K562 (cell line): ENCODE data around the gene RUNX3. TPM values are rescaled to one million over a fixed set of nuclear protein-coding genes. Genes with fewer than 3 reads are reported as not detected.

Source experiments
- ATAC-seq: fragments of 200-7000 bp; cut with Tn5 transposase; 3 replicates; pipeline ENCODE4 v1.9.1; 2020; ENCODE audit warnings: moderate library complexity
- BruUV-seq: library from RNA; stranded (reverse); fragments of 400-500 nt; replicated peaks from 2 replicates; lab custom pipeline; 2021; lab: Mats Ljungman, UMichigan
- CTCF ChIA-PET: fragments of 300-600 bp; formaldehyde crosslinking; extraction: SDS; loops from one replicate; lab custom pipeline; 2021; ENCODE audit warnings: low intra/inter-chr PET ratio; lab: Yijun Ruan, JAX
- POLR2A ChIA-PET: fragments of 300-600, 350-650 bp; sonication (Branson Sonifier 250); formaldehyde crosslinking; extraction: SDS; loops from one replicate; lab custom pipeline; 2021; ENCODE audit warnings: antibody characterized with exemption, inconsistent platforms; lab: Yijun Ruan, JAX
- DNase-seq, 4 experiments: peaks; one replicate each; pipeline versions ENCODE4 v3.0.0 to v3.0.0-alpha.2; 2011 to 2018; ENCODE audit warnings: low spot score in 3 of 4, mixed read lengths in 3 of 4; ENCODE audit errors: extremely low read depth in 1 of 4
- FAIRE-seq: peaks from 2 replicates; lab custom pipeline; 2011; peaks lifted over from hg19 to GRCh38; lab: Jason Lieb, UNC
- H2AFZ ChIP-seq: 2 replicates; pipeline ENCODE4 v1.6.0; 2011; ENCODE audit warnings: low read depth, low read length, control low read depth, inconsistent platforms
- H3K27ac ChIP-seq: fragments of 200-600 bp; 3 replicates; pipeline ENCODE4 v1.8.0; 2011; ENCODE audit warnings: low read depth, mild to moderate bottlenecking, control low read depth, inconsistent platforms, low read length, moderate library complexity, mixed read lengths; ENCODE audit errors: extremely low read depth
- H3K27me3 ChIP-seq, 2 experiments: fragments of 300-600 bp in 1 of 2; 2 replicates in 1 of 2; 3 replicates in 1 of 2; pipeline versions ENCODE4 v1.6.0 to v1.8.0; 2011; ENCODE audit warnings: inconsistent platforms in 2 of 2, low read length in 2 of 2, mild to moderate bottlenecking in 1 of 2, mixed read lengths in 1 of 2, moderate library complexity in 1 of 2; ENCODE audit not compliant: control insufficient read depth in 2 of 2, insufficient read depth in 2 of 2
- H3K36me3 ChIP-seq: fragments of 300-600 bp; 3 replicates; pipeline ENCODE4 v1.8.0; 2011; ENCODE audit warnings: mild to moderate bottlenecking, low read length, inconsistent platforms; ENCODE audit not compliant: control insufficient read depth, insufficient read depth
- H3K4me1 ChIP-seq, 2 experiments: fragments of 200-600 bp in 1 of 2; replicated peaks in 1 of 2; 2 replicates in 1 of 2; 3 replicates in 1 of 2; pipeline versions ENCODE4 v1.5.1 to v1.8.0; 2011; ENCODE audit warnings: inconsistent platforms in 2 of 2, low read length in 2 of 2, mild to moderate bottlenecking in 1 of 2, mixed read lengths in 1 of 2, moderate library complexity in 1 of 2; ENCODE audit not compliant: control insufficient read depth in 2 of 2, insufficient read depth in 2 of 2
- H3K4me2 ChIP-seq: 2 replicates; pipeline ENCODE4 v1.6.1; 2011; ENCODE audit warnings: low read length, control low read depth, inconsistent platforms, mixed read lengths; ENCODE audit not compliant: insufficient read depth
- H3K4me3 ChIP-seq: fragments of 200-600 bp; sonication (generic), shearing (Covaris generic); 2 replicates; pipeline ENCODE4 v1.5.1; 2016; ENCODE audit warnings: control low read depth, inconsistent platforms
- H3K79me2 ChIP-seq: fragments of 200-600 bp; 3 replicates; pipeline ENCODE4 v1.8.0; 2011; ENCODE audit warnings: low read length, inconsistent platforms; ENCODE audit not compliant: control insufficient read depth, insufficient read depth
- H3K9ac ChIP-seq, 2 experiments: 2 replicates each; pipeline versions ENCODE4 v1.6.0 to v1.6.1; 2011; ENCODE audit warnings: low read depth in 2 of 2, low read length in 2 of 2, control low read depth in 1 of 2, inconsistent platforms in 1 of 2, mild to moderate bottlenecking in 1 of 2, mixed read lengths in 1 of 2; ENCODE audit not compliant: insufficient read depth in 1 of 2
- H3K9me1 ChIP-seq: one replicate; pipeline ENCODE4 v1.6.0; 2011; ENCODE audit warnings: inconsistent platforms, mild to moderate bottlenecking, low read length, moderate library complexity; ENCODE audit not compliant: control insufficient read depth, insufficient read depth
- H3K9me3 ChIP-seq: replicated peaks from 2 replicates; pipeline ENCODE4 v1.5.1; 2011; ENCODE audit warnings: low read depth, low read length, inconsistent platforms; ENCODE audit not compliant: control insufficient read depth, insufficient read depth
- H4K20me1 ChIP-seq: replicated peaks from 2 replicates; pipeline ENCODE4 v1.6.1; 2011; ENCODE audit warnings: low read length, inconsistent platforms, mixed read lengths; ENCODE audit not compliant: control insufficient read depth, insufficient read depth
- ARID2 ChIP-seq: fragments of 450-650 bp; IDR thresholded peaks from 2 replicates; pipeline ENCODE4 v1.6.1; 2017; ENCODE audit warnings: antibody characterized with exemption, mild to moderate bottlenecking
- BHLHE40 ChIP-seq: IDR thresholded peaks from 2 replicates; pipeline ENCODE4 v1.6.1; 2011; ENCODE audit warnings: low read length, improper control_type of control experiment
- CEBPB ChIP-seq: fragments of 450-650 bp; IDR thresholded peaks from 2 replicates; pipeline ENCODE4 v1.6.1; 2016; ENCODE audit warnings: missing genetic modification characterization, missing compliant biosample characterization
- DACH1 ChIP-seq: fragments of 450-650 bp; IDR thresholded peaks from 2 replicates; pipeline ENCODE4 v1.6.1; 2018; ENCODE audit not compliant: partially characterized antibody
- ELF1 ChIP-seq: fragments of 200-800 bp; sonication (Bioruptor generic); IDR thresholded peaks from 2 replicates; pipeline ENCODE4 v1.6.1; 2016; ENCODE audit warnings: missing genetic modification characterization, missing compliant biosample characterization
- ESRRB ChIP-seq: fragments of 250-450 bp; sonication (Bioruptor Pico); IDR thresholded peaks from 2 replicates; pipeline ENCODE4 v1.5.0; 2020; ENCODE audit warnings: mild to moderate bottlenecking, moderate library complexity, borderline replicate concordance
- ETV5 ChIP-seq: sonication (generic); formaldehyde crosslinking; IDR thresholded peaks from 2 replicates; pipeline ENCODE4 v1.4.0; 2020; ENCODE audit warnings: low read depth, mild to moderate bottlenecking, missing genetic modification reagents
- ETV6 ChIP-seq, 3 experiments: fragments of 150-350 bp in 1 of 3; sonication (generic) in 1 of 3; formaldehyde crosslinking in 1 of 3; IDR thresholded peaks; 2 replicates each; pipeline versions ENCODE4 v1.6.1 to v1.8.0; 2014 to 2022; ENCODE audit warnings: borderline replicate concordance in 2 of 3, low read depth in 2 of 3, antibody characterized with exemption in 1 of 3, low read length in 1 of 3, mild to moderate bottlenecking in 1 of 3, missing genetic modification reagents in 1 of 3
- HDAC2 ChIP-seq: fragments of 450-650 bp; IDR thresholded peaks from 2 replicates; pipeline ENCODE4 v1.6.1; 2016; ENCODE audit warnings: mild to moderate bottlenecking
- MTA1 ChIP-seq: fragments of 450-650 bp; IDR thresholded peaks from 2 replicates; pipeline ENCODE4 v1.6.1; 2017; ENCODE audit warnings: borderline replicate concordance
- NRF1 ChIP-seq, 2 experiments: fragments of 450-650 bp; IDR thresholded peaks in 1 of 2; conservative IDR thresholded peaks in 1 of 2; 2 replicates each; pipeline ENCODE4 v1.6.1; 2014; ENCODE audit warnings: mild to moderate bottlenecking in 2 of 2
- SREBF1 ChIP-seq: fragments of 150-350 bp; IDR thresholded peaks from 2 replicates; pipeline ENCODE4 v1.6.1; 2014; ENCODE audit warnings: antibody characterized with exemption, low read depth, low read length, borderline replicate concordance
- SRF ChIP-seq, 2 experiments: fragments of 250-450, 450-650 bp in 1 of 2; sonication (Bioruptor Pico) in 1 of 2; sonication (generic) in 1 of 2; formaldehyde crosslinking; IDR thresholded peaks; 2 replicates each; pipeline versions ENCODE4 v1.5.0 to v1.5.1; 2020 to 2022; ENCODE audit warnings: mild to moderate bottlenecking in 1 of 2, missing genetic modification reagents in 1 of 2
- TEAD2 ChIP-seq: fragments of 450-650 bp; IDR thresholded peaks from 2 replicates; pipeline ENCODE4 v1.6.1; 2016; ENCODE audit warnings: missing genetic modification characterization, control low read depth, missing compliant biosample characterization
- ZBTB9 ChIP-seq: fragments of 450-650 bp; formaldehyde crosslinking; IDR thresholded peaks from 2 replicates; pipeline ENCODE4 v1.4.0; 2020; ENCODE audit warnings: mild to moderate bottlenecking, moderate library complexity
- ZC3H8 ChIP-seq: fragments of 450-650 bp; IDR thresholded peaks from 2 replicates; pipeline ENCODE4 v1.6.1; 2017
- ZNF134 ChIP-seq: fragments of 250-450 bp; sonication (Bioruptor Pico); conservative IDR thresholded peaks from 2 replicates; pipeline ENCODE4 v1.4.0; 2020
- ZNF184 ChIP-seq: sonication (generic); formaldehyde crosslinking; IDR thresholded peaks from 2 replicates; pipeline ENCODE4 v1.5.0; 2020; ENCODE audit warnings: missing genetic modification reagents
- ZSCAN29 ChIP-seq: fragments of 450-650 bp; IDR thresholded peaks from 2 replicates; pipeline ENCODE4 v1.6.1; 2017
- WGBS: fragments of 100-300 bp; shearing (Covaris generic); methylation state at CpG from one replicate; pipeline ENCODE4 v1.1.6; 2016; ENCODE audit warnings: low coverage, mixed read lengths; ENCODE audit not compliant: insufficient coverage; ENCODE audit errors: missing lambda C conversion rate; 5-methylcytosine and 5-hydroxymethylcytosine counted together
- in situ Hi-C: fragments of 300-500 bp; cut with MboI; formaldehyde crosslinking; loops from 4 replicates; pipeline ENCODE4 v1.15.0; 2018; ENCODE audit warnings: inconsistent platforms, mixed read lengths
- intact Hi-C: fragments of 100-400 bp; cut with micrococcal nuclease; formaldehyde crosslinking; loops from 2 replicates; pipeline ENCODE4 v1.14.2; 2022
- polyA plus RNA-seq, 8 experiments: library from polyadenylated mRNA; depleted of rRNA in 4 of 8; stranded (reverse) in 5 of 8; unstranded in 3 of 8; fragments of >200 nt; fragmentation: Nextera tagmentation in 2 of 8; fragmentation: Illumina TruSeq in 1 of 8; extraction: Ambion mirVana in 2 of 8; extraction: Trizol in 1 of 8; gene quantifications; 2 replicates each; pipeline versions ENCODE4 v1.2.1 to v1.2.3, GENCODE V29; 2011 to 2014; ENCODE audit warnings: inconsistent platforms in 1 of 8, missing spikeins in 1 of 8
- total RNA-seq, 7 experiments: library from RNA; depleted of rRNA in 6 of 7; stranded (reverse); fragments of >200 nt in 6 of 7; fragmentation: Illumina TruSeq in 2 of 7; extraction: Trizol in 2 of 7; gene quantifications; 2 replicates each; pipeline versions ENCODE4 v1.2.1 to v1.2.3, GENCODE V29; 2011 to 2021; ENCODE audit warnings: low replicate concordance in 1 of 7

RUNX3 gene
- total and polyA plus RNA-seq, 9 of the 15 experiments (the other 6 are each of a cell fraction or from before 2014, with no cell fraction given): 0.01 to 0.64 (median 0.09) TPM

GRCh38 chr1:24952413-24952841 is 22.4 kb upstream of the RUNX3 start:
- intact Hi-C loops: no loop called here
- no TSS peak for BruUV-seq
- Histone ChIP-seq H2AFZ (peak overlapping the region; percentile 14; the same call in 1 of the 2 replicates), H3K9ac (no peak overlapping the region), H3K27ac (no peak overlapping the region), H3K36me3 (no peaks in the 10 kb centered on the region), H4K20me1 (no peaks in the 10 kb centered on the region), H3K4me1 (peaks cover 7 to 10% of the 10 kb centered on the region in 2 experiments), H3K9me1 (no peaks in the 10 kb centered on the region), H3K4me2 (0 out of 2 replicates have a peak overlapping the region, but pooled peaks have one; percentile 19), H3K27me3 (no peaks in the 10 kb centered on the region), H3K4me3 (no peak overlapping the region), H3K79me2 (no peaks in the 10 kb centered on the region), H3K9me3 (no peaks in the 10 kb centered on the region)
- FAIRE-seq (peak; percentile 95), DNase-seq (peak; percentile 60 to 62 (median 60)), ATAC-seq (peak; percentile 68)
- in situ Hi-C loops: no loop called here
- ChIA-PET CTCF (no interaction called here), POLR2A (interaction anchor here (1.1 to 2.5 kb wide), 4 partner anchors 12 to 44 kb away, joined by 3 to 8 read pairs (median 4); no protein-coding TSS in a partner anchor)
- 1% methylated on average over 5 of the region's 5 CpGs for WGBS
- peak; percentile 62 for TF ChIP-seq ETV5
- peak; percentile 78 for TF ChIP-seq BHLHE40
- no peak for TF ChIP-seq ZC3H8
- no peak for TF ChIP-seq ZSCAN29
- TF ChIP-seq ETV6 (IDR thresholded peaks at IDR 0.05; ENCODE audit: borderline replicate concordance in 1 of 2, low read depth in 2 of 2, low read length in 1 of 2): 0 out of 4 replicates have a peak, but pooled peaks of 1 of the 2 experiments have one; percentile 8
- TF ChIP-seq ETV6 (CRISPR knock-in tag; IDR thresholded peaks at IDR 0.05; ENCODE audit: borderline replicate concordance): no peak
- no peak for TF ChIP-seq ZBTB9
- no peak for TF ChIP-seq SREBF1
- no peak for TF ChIP-seq ZNF134 (CRISPR knock-in tag)
- TF ChIP-seq MTA1: no peak
- peak; percentile 65; the same call in 1 of the 2 replicates for TF ChIP-seq HDAC2
- TF ChIP-seq ARID2: no peak
- no peak for TF ChIP-seq ZNF184 (CRISPR knock-in tag)
- TF ChIP-seq ESRRB: no peak
- peak; percentile 22 for TF ChIP-seq DACH1
- peak; percentile 59; the same call in 1 of the 2 replicates for TF ChIP-seq ELF1
- TF ChIP-seq CEBPB (tag): no peak
- peak in 1 of 2 experiments; percentile 28; a peak in 1 of 4 replicates for TF ChIP-seq NRF1 (conservative IDR thresholded peaks at IDR 0.05 in 1 of 2, IDR thresholded peaks at IDR 0.05 in 1 of 2)
- TF ChIP-seq SRF (CRISPR knock-in tag; IDR thresholded peaks at IDR 0.05): 0 out of 4 replicates have a peak, but pooled peaks of 1 of the 2 experiments have one; percentile 17
- 0 out of 2 replicates have a peak, but pooled peaks have one; percentile 14 for TF ChIP-seq TEAD2
